HG02852 (cell line): ENCODE results near the gene SCART1.
"Not testable (repeated sequence)": the region's sequence is repeated elsewhere in the genome, so short reads cannot be mapped to it uniquely, and the experiment has no call there.

Experiments used
- ATAC-seq: cut with Tn5 transposase; IDR thresholded peaks from one replicate; pipeline ENCODE4 v1.9.1; 2021; ENCODE audit warnings: mild to moderate bottlenecking, moderate library complexity; ENCODE audit not compliant: unreplicated experiment

Gene SCART1

DNA sequence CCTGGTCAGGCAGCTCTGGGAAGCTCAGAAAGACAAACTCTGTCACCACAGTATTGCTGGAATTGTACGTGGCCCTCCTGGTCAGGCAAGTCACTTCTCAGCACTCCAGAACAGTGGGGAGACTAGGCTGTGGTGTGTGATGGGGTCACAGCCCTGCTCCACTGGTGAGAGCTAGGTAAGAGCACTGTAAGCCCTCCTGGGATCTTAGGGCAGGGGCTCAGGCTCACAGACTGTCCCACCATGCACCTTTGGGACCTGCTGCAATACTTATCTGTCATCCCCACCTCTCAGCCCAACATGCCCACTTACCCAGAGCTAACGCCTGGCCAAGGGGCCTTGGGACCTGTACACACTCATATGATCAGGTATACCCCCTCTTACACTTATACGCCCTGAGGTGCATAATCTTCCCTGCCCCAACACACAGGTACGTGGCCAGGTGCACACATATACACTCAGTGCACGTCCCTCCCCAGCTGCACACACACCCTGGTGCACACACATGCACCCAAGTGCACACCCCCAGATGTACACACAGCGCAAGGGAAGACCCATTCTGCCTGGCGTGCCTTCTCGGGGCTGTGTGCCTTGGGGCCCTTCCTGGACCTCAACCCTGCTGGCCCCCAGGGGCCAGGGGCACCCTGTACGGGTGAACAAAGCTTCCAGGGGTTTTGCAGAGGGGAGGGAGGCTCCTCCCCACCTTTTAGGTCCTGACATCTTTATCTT, 21.7 kb upstream of the SCART1 start:
- ATAC-seq = not testable (repeated sequence)

DNA sequence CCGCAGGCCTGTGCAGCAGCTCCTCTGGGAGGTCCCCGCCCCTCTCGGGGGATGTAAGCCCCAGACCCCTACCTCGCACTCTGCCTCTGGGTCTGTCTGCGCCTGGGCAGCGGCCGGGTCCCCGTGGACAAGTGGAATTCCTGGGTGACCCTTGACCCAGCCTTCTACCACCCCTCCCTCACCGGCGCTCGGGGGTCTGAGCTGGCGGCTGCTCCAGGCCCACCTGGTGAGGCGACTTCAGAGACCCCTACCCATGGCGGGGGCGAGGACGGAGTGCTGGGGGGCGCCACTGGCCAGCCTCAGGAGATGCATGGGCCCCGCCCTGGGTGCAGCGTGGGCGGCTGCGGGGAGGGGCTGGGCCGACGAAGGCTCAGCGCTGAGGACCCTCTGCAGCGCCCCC, 21.0 kb upstream of the SCART1 start:
- not testable (repeated sequence) for ATAC-seq

DNA sequence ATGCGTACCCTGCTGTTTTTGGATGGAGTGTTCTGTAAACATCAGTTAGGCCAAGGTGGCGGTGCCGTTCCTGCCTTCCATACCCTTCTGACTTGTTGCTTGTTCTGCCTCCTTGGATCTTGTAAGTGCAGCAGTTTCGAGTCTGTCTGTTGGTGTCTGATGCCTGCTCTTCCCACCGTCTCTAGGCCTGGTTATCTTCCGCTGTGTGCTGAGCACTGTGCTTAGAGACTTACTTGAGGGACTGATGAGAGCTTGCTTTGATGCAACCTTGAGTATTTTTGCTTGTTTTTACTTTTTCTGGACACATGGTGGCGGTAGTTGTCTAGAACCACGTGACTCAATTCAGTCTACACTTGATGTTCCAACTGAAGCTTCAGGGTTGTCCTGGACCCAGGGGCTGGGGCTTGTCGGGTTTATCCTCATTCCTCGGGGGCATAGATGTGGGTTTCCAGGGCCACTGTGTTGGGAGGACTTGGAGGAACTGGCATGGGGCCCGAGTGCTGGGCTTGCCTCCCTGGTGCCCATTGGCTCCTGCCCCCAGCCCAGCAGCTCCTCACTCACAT, 15.0 kb upstream of the SCART1 start:
- ATAC-seq = no peak

DNA sequence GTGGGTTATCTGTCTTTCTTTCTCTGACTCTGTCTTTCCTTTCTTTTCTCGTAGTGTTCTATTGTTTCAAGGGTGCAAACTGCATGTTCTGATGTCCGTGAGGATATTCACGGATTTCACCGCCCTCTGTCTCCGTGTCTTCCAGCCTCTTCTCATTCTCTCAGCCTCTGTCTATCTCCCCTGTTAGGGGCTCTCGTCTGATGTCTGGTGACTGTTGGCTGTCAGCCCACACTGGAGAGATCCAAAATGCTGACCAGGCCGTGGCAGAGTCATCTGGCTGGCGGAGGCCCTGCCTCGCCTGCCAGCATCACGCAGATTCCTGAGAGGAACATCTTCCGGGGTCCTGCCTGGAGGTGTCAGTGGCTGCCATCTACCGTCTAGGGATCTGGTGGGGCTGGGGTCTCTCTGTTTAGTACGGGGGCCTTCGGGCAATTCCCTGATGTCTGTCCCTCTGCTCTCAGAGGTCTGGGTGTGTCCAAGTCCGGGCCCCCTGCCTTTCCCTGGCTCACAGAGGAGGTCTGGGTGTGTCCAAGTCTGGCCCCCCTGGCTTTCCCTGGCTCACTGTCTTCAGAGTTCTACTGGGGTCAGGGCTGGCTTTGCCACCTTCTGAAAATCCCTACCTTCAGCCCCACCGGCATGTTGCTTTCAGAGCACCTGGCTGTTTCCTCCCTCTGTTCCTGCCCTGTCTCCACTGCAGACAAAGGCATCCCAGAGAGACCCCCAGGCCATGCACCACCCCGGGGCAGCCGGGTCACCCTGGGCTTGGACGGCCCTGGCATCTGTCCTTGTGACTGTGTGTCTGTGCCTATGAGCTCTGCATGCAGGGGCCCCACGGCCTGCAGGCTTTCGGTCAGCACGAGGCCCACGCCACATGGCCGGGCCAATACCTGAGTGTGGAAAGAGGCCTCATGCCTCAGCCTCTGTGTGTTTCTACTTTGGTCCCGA, 14.0 kb upstream of the SCART1 start:
- ATAC-seq = no peak

DNA sequence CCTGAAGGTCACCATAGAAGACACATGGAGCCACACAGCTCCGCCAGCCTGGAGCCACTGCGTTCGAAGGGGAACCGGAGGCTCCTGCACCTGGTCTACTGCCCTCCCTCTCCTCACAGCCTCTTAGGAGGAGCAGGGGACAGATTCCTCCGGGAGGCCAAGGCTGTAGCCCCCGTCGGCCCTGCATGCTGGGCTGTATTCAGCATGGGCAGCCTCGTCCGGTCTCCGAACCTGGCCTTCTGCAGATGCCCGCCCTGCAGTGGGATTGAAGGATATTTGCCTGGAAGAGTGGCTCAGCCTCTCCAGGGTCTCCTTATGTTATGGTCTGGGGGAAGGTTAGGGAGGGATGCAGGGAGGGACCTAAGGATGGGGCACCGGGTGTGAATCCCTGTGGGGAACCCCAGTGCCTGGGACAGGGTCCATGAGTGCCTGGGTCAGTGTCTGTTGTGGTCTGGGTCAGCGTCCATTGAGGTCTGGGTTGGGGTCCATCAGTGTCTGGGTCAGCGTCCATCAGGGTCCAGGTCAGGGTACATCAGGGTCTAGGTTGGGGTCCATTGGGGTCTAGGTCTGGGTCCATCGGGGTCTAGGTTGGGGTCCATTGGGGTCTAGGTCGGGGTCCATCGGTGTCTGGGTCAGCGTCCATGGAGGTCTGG, 13.0 kb upstream of the SCART1 start:
- ATAC-seq = no peak

DNA sequence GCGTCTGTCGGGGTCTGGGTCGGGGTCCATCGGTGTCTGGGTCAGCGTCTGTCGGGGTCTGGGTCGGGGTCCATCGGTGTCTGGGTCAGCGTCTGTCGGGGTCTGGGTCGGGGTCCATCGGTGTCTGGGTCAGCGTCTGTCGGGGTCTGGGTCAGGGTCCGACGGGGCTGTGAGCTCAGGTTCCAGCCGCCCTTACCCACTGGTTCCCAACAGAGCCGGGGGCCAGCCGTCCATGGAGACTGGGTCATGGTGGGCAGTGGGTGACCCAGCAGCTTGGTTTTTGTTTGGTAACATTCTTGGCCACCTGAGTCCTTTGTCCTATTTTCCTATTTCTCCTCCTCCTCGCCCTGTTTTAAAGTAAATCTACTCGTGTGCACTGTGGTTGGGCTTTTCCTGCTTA, 12.4 kb upstream of the SCART1 start:
- ATAC-seq = not testable (repeated sequence)

DNA sequence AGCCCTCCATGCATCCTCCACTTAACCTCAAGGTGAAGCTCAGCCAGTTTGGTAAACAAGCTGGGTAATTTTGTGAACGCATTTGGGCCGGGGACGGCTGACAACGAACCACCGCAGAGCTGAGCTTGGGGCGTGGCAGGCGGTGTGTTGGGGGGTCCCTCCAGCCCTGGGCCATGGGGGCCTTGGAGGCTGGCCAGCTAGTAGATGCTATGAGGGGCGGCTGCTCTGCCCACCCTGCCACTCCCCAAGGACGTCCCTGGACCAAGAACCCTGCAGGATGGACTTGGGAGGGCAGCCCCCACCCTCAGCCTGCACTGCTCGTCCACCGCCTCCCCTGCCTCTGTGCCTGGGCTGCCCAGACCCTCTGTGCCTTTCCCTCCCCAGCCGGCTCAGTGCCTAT, 12.0 kb upstream of the SCART1 start:
- ATAC-seq = no peak

DNA sequence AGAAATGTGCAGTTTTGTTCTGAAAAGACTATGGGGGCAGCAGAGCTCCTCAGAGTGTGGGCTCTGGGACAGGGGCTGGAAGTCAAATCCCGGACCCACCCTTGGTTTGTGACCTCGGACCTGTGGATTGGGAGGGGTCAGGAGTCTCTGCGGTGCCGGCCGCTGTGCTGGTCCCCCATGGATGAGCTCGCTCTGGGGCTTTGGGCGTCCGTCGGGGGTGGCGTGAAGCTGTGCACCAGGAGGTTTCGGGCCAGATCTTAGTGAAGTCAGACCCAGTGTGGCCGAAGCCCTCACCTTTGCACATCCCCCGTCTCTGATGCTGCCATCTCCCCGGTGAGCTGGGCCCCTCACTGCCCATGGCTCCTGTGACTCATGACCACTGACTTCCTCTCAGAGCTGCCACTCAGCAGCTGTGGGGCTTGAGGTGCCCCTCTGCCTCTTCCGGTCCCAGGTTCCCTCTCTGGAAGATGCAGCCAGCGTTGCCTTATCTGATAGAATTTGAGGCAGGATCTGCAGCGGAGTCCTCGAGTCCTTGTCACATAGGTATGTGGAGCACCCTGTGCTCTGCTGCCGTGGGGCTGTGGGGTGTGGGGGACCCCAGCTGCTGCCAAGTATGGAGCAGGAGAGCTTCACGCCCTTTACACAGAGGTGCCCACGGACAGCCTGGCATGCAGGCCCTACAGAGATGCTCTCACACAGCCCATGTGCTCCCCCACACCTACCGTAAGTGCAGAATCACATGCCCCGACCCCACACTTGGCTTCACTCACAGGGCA, 11.4 kb upstream of the SCART1 start:
- no peak for ATAC-seq

DNA sequence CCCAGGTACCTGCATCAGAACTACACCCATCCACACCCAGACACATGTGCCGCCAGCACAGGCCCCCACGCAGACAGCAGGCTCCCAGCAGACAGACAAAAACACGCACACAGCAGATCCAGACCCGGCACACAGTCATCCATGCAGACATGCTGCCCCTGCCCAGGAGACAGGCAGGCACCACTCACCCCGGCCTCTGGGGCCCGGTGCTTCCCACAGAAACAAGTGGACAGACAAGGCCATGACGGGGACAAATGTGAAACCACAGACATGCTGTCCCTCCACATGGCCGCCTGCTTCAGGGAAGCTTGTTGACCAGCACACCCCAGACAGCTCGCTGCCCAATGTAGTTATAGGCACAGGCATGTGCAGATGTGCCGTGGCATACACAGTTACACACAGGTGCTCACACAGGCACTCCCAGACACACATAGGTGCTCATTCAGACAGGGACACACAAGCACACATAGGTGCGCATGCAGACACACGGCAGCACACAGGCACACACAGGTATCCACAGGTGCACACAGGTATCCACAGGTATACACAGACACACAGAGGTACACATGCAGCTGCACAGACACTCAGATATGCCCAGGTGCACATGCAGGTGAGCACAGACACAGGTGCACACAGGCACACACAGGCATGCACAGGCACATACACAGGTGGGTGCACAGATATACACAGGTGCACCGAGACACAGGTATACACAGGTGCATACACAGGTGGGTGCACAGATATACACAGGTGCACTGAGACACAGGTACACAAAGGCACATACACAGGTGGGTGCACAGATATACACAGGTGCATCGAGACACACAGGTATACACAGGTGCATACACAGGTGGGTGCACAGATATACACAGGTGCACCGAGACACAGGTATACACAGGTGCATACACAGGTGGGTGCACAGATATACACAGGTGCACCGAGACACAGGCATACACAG, 10.5 kb upstream of the SCART1 start:
- no peak for ATAC-seq

DNA sequence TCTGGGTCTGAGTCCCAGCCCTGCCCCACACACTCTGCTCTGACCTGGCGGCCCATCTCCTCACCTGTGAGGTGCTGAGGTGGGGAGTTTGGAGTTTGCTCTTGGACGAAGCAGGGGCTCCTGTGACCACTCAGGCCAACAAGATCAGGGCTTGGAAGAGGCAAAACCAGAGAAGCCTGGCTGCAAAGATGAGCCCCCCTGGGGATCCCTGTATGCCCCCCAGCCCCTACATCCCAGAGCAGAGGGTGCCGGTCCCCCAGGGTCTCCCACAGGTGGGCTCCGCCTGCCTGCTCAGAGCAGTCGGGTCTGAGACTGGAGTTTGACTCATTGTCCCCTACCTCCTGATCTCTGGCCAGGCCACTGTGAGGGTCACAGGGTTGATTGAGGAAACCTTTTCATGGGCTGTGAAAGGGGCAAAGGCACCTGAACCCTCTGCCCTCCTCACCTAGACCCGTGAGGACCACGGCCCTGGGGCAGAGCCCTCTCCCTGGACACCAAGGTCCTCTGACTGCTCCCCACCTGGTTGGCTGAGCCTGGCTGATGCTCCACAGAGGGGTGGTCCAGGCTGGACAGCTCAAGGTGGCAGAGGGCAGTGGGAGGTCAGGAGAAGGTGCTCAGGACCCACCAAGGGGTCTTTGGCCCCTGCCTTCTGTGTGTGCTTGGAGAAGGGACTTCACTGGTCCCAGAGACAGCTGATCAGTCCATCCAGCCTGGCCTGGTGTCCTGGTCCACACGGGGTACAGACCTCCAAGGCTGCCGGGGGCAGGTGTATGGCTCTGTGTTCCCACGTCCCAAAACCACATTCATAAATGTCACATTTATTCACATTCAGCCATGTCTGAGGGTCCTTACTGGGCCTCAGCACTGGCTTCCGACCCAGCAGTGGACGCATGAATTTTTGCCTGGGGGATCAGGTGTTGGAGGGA, 9.1 kb upstream of the SCART1 start:
- ATAC-seq = no peak

DNA sequence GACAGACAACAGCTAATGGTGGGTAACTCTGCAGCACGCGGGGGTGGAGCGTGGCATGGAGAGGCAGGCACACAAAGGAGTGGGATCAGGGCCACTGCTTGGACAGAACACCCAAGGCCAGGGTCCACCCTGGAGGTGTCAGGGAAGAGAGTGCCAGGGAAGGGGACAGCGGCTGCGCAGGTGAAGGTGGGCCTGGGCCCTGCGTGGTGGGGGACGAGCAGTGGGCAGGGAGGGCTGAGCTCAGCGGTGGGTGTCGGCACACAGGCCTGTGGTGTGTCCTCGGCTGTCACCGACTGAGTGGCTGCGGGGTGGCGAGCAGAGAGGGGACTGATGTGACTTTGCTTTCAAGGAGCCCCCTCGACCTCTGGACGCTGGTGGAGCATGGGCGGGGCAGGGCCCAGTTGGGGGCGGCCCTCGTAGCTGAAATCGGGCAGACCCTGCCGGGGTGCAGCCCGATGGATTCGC, 8.4 kb upstream of the SCART1 start:
- no peak for ATAC-seq

DNA sequence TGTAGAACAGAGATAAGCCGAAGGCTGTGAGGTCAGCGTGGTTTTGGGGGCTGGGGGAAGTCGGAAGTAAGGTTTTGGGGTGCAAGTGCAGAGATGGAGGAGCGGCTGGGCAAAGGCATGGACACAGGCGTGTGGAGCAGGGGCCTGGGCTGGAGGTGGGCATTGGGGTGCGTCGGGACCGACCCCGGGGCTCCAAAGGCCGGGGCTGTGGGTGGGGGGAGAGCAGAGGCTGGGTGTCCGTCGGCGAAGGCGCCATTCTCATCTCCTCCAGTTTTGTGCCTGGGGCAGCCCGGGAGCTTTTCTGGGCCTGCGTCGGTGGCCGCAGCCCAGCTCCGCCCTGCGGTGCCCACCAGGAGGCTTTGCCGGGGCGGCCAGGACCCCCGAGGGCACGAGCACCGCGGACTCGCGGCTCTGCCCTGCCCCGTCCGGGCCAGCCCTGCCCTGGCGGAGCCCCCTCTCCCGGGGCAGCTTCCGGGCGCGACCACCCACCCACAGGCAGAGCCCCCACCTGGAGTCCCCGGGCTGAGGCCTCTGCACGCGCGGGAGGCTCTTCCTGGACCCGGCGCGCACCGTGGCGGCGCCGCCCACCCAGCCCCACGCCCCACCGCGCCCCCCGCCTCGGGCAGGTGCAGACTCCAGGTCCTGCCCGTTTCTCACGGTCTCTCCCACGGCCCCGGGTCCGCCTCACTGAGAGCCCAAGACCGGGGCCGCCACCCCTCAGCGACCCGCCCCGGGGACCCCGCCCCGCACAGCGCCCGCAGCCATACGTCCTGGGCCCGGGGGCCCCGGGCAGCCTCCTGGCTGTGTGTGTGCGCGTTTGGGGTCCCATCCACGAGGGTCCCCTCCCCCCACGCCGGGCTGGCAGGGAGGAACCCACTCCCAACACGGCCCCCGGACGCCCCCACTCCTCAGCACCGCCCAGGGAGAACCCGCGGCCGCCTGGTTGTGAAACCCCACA, 7.7 kb upstream of the SCART1 start:
- no peak for ATAC-seq

DNA sequence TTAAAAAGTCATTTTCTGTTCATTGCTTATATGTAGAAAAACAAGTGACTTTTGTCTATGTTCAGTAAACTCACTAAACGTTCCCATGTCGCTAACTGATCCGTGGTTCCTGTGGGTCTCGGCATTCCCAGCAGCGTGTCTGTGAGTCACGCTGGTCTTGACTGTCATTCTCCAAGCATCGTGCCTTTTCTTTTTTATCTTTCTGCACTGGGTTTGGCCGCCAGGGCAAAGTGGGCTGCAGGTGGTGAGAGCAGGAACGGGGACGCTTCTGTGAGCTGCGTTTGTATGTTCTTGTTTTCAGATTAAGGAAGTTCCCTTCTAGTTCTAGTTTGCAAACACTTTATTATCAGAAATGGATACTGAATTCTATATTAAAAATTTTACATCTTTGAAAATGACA, 6.8 kb upstream of the SCART1 start:
- no peak for ATAC-seq

DNA sequence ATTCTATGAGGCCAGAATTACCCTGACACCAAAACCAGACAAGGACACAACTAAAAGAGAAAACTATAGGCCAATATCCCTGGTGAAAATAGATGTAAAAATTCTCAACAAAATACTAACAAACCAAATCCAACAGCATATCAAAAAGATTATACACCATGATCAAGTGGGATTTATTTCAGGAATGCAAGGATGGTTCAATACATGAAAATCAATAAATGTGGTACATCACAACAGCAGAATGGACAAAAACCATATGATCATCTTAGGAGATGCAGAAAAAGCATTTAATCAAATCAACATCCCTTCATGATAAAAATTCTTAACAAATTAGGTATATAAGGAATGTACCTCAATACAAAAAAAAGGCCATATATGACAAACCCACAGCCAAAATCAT, 5.6 kb upstream of the SCART1 start:
- ATAC-seq = no peak

DNA sequence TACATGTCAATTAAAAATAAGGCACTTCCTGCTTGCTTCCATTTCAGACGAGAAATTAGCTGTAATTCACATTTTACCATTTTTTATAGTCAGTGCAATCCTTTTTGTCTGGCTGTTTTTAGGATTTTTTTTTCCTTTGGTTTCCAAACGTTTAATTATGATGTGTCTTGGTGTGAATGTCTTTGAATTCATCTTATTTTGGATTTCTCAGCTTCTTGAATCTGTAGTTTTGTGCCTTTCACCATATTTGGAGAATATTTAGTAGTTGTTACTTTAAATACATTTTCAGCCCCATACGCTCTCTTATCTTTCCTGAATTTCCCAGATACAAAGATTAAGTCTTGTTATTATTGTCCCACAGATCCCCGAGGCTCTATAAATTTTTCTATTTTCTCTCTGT, 2.4 kb upstream of the SCART1 start:
- ATAC-seq = no peak

DNA sequence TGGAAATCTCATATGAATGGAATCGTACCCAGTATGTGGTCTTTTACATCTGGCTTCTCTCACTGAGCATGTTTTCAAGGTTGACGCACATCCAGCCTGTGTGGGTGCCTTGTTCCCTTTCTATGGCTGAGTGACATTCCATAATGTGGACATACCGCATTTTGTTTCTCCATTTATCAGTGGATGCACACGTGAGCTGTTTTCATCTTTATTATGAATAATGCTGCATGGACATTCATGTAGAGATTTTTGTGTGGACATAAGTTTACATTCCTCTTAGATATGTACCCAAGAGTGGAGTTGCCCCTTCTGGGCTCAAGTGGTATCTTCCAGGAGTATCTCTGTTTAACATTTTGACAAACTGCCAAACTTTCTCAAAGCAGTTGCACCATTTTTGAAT, 1.3 kb upstream of the SCART1 start:
- no peak for ATAC-seq

DNA sequence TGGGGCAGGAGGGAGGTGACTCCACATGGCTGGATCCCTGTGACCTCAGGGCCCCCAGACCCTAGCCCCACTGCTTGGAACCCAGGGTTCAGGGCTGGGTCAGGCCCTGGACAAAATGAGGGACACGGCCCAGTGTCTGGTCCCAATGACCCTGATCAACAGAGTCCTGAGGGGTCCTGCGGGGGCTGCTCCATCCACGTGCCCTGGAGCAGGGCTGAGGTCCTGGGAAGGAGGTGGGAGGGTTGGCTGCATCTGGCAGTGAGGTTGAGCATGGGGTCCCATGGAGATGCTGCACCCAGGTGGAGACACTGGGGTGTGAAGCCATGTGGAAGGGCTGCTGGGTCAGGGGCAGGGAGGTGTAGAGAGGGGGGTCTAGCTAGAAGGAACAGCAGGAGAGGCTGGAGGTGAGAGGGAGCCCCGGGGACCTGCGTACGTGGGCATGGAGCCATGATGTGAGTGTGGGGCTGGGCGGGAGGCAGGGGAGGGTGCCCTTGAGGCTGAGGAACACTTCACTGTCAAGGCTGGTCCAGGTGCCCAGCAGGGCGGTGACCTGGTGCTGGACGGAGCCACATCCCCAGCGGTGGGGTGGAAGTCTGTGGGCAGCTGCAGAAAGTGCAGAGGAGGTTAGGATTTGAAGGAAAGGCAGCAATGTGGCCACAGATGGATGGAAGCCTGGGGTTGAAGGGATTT, 604 bp downstream of the SCART1 start:
- no peak for ATAC-seq
